ENCODE measurements around the gene DNAJC8.

Gene DNAJC8

DNA sequence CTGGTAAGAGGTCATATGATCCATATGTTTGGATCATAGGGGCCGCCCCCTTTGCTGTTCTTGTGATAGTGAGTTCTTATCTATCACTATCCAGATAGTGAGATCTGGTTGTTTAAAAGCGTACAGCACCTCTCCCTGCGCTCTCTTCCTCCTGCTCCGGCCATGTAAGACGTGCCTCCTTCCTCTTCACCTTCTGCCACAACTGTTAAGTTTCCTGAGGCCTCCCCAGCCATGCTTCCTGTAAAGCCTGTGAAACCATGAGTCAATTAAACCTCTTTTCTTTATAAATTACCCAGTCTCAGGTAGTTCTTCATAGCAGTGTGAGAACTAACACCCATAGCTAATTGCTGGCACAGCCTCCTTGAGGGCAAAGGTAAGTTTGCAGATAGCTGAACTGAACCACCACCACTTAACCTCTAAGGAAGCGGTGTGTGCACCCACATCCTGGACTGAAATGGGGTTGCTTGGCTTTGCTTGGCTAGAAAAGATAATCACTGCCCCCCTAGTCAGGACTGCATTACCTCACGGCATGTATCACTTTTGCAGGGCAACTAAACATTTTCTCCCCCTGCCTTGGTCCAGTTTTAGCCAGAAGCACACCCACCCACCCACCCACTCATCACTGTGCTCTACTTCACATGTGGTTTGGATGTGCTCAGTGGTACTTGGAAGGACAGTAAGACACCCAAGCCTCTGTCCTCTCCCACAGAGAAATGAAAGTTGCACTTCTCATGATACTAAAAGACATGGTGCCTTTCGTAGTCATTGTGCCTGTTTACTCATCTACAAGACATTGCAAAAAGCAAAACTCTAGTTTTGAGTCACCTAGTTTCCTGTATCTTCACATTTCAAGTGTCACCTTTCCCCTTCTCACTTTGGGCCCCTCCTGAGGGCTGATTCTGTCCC lies 33.2 kb downstream of the DNAJC8 start:
- DNase-seq: peak; percentile 80

- DNase-seq: peak; percentile 41
These were observed 35.0 kb downstream of the DNAJC8 start for GRCh38 chr1:28197682-28198415.

GRCh38 chr1:28196330-28196729 lies 36.5 kb downstream of the DNAJC8 start:
- DNase-seq: peak; percentile 20

GRCh38 chr1:28195780-28196179 lies 37.0 kb downstream of the DNAJC8 start:
- DNase-seq: peak; percentile 39

- DNase-seq: peak; percentile 49
These were observed 38.3 kb downstream of the DNAJC8 start for GRCh38 chr1:28194326-28195035.

GRCh38 chr1:28193701-28194161 lies 39.1 kb downstream of the DNAJC8 start:
- no peak for DNase-seq

DNA sequence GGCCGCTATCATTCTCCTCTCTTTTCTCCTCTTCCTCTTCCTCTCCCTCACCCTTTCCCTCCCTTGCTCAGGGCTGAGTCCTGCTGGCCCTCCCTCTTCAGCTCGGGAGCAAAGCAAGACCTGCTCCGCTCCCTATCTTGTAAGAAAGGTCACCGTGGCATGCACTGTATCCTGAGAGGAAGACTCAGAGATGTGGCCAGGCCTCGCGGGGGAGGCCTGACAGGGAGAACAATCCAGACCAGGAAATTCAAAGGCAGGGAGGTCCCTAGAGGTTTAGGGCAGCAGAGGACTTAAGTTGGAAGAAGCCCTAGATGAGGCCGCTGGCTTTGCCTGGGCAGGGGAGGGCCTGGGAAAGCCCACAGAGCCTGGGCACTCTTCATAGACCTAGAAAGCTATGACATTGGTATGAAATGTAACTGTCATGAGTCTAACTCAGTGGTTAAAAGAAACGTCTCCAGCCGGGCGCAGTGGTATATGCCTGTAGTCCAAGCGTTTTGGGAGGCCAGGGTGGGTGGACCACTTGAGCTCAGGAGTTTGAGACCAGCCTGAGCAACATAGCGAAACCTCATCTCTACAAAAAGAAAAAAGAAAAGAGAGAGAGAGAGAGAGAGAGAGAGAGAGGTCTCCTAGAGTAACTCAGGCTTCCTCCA lies 41.7 kb downstream of the DNAJC8 start:
- no peak for DNase-seq

DNA sequence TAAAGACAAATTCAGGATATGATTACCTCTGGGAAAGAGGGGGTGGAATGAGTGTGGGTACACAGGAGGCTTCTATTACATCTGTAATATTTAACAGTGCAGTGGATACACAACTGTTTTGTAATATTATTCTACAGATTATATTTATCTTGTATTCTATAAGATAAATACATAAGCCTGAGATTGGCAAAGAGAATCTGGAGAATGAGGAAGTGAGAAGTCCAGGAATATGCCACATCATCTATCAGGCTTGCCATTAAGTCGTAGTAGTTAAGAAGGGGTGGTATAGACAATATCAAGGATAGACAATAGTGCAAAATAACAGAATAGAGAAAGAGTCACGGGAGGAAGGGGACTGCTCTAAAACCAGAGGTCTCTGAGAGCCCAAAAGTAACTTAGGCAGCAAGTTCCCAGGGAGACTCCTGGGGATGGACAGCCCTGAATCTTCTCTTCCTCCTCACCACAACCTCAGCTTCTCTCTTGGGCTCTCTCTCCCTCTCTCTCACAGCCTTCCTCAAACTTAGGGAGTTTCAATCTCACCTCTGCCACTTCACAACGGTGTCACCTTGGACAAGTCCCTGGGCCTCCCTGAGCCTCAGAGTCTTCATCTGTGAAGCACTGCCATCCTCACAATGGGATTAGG lies 42.4 kb downstream of the DNAJC8 start:
- DNase-seq: no peak

DNA sequence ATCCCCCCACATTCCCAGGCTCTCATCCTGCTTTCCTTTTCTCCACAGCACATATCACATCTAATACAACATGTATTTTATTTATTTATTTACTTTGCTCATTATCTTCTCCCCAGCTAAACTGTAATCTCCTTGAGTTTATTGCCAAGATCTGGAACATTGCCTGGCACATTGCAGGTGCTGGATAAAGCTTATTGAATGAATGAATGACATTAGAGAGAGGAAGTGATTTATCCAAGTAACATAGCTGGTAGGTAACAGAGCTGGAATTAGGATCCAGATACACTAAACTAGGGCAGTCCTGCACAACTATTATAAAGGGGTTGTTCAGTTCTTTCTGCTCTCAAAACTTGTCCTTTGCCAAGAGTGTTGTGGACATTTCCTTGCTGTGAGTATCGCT lies 47.8 kb downstream of the DNAJC8 start:
- no peak for DNase-seq

DNA sequence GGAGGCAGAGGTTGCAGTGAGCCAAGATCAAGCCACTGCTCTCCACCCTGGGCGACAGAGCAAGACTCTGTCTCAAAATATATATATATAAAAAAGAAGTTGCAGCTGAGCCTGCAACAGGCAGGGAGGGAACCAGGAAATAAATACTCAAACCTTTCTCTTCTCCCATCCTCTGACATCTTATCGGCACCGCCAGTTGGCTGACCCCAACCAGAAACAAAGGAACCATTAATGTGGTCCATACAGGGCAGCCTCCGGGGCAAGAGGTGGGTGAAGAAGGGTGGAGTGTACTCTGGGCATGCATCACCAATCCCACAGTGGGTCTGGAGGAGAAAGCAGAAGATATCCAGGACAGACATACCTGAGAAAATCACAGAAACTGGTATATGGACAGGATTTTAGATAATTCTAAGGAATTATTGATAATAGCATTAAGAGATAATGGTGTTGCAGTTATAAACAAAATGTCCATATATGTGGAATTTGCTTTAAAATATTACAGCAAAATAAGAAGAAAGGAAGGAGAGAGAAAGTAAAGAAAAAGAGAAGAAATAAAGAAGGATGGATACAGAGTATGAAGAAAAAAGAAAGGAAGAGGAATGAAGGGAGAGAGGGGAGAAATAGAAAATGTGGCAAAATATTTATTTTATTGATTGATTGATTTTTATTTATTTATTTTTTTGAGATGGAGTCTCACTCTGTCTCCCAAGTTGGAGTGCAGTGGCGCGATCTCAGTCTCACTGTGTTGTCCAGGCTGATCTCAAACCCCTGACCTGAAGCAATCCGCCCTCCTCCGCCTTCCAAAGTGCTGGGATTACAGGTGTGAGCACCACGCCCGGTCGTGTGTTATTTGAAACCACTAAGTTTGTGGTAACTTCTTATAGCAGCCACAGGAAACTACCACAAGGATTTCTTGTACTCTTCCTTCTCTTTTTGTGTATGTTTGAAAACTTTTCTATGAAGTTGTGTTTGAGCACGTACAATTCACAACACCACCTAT lies 52.2 kb downstream of the DNAJC8 start:
- DNase-seq: no peak

DNA sequence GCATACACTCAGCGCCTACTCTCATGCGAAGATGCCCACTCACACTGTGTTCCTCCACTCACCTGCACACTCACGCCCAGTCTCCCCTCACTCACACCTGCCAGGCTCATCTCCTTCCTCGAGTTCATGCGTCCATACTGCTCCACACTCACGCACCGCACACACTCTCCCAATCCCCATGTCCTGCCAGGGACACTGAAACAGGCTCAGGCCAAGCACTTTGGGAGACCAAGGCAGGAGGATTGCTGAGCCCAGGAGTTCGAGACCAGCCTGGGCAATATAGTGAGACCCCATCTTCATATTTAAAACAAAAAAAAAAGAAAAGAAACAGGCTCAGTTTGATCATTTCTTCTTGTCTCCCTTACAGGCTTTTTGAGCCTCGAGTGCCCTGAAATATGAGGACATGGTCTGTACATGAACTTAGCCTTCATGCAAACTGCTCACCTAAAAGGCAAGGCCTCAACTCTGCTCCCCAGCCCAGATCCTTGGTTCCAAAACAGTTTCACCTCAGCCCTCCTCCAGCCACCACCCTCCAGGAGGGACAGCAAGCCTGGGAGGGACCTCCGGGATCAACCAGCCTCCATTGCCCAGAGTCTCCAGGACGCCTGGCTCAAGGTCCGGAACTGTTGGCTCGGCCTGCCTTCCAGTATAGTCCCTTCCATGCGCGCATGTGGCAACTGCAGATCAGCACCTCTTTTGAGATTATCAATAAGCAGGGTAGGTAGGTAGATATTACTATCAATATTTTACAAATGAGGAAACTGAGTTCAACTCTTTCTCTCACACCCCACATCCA lies 53.9 kb downstream of the DNAJC8 start:
- no peak for DNase-seq

DNA sequence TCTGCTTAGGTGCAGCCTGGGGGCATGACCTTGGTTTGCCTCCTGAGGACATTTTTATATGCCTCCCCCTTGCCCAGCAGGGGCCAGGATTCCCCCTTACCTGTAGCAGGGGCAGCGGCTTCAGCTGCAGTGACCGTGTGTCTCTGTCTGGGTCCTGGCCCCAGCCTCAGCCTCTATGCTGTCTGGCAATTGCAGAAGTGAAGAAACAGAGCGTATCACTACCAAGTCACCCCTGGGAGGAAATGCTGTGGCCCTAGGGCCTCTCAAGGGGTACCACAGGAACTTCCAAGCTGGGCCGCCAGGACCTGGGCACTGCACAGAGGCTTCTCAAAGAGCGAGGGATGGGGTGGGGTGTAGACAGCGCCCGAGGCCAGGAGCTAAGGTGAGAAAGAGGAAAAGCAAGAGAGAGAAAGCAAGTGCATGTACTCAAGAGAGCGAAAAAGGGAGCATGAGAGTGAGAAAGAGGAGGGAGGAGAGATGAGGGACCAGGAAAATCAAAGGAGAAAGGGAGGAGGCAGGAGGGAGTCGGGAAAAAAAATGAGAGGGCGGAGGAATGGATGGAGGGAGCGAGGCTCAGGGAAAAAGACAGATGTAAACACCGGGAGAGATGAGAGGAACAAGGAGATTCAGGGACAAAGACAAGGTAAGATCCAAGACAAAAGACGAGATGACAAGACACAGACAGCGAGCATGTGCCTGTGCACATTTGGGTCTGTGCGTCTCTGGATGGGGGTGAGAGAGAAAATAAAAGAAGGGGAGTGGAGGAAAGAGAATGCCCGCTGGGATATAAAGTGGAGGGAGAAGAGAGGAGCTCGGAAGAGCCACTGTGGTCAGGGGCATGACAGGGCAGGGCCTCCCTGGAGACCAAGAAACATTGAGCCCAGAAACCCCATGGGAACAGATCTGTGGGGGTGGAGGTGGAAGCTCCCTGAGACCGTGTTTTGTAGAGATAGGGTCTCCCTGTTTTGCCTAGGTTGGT lies 56.0 kb downstream of the DNAJC8 start, which contains the start of gene PTAFR:
Gene PTAFR, minus strand, starts transcription at position 199 of the 979 bp plus-strand sequence. CDS start 25,669 bp downstream, outside the sequence.
- no peak for DNase-seq

DNA sequence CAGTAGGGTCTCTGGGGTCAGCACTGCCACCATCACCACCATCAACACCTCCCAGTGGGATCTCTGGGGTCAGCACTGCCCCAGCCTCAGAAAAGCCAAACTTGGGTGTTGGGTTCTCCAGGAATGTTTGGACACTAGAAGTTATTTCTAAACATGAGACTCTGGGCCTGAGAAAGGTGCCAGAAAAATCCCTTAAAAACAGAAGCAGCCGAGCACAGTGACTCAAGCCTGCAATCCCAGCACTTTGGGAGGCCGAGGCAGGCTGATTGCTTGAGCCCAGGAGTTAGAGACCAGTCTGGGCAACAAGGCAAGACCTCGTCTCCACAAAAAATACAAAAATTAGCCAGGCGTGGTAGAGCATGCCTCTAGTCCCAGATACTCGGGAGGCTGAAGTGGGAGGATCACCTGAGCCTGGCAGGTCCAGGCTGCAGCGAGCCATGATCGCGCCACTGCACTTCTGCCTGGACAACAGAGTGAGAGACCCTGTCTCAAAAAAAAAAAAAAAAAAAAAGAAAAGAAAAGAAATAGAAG lies 56.8 kb downstream of the DNAJC8 start:
- DNase-seq: no peak

GRCh38 chr1:28173980-28174297 lies 58.9 kb downstream of the DNAJC8 start:
- DNase-seq: no peak

- no peak for DNase-seq
These were observed 59.5 kb downstream of the DNAJC8 start for GRCh38 chr1:28173151-28173979.

DNA sequence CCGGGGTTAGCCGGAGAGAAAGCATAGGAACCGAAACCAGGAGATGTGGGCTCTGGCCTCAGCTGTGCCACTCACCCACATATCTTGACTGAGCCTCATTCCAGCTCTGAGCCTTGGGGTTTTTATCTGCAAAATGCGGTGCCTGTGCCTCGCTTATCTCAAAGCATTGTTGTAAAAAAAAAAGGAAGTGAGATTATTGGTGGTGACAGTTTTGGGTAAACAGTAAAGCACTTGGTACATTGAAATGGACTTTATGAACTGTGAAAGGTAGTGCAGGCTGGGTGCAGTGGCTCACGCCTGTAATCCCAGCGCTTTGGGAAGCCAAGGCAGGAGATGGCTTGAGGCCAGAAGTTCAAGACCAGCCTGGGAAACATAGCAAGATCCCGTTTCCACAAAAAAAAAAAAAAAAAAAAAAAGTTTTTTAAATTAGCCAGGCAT lies 60.1 kb downstream of the DNAJC8 start:
- DNase-seq: peak; percentile 60

DNA sequence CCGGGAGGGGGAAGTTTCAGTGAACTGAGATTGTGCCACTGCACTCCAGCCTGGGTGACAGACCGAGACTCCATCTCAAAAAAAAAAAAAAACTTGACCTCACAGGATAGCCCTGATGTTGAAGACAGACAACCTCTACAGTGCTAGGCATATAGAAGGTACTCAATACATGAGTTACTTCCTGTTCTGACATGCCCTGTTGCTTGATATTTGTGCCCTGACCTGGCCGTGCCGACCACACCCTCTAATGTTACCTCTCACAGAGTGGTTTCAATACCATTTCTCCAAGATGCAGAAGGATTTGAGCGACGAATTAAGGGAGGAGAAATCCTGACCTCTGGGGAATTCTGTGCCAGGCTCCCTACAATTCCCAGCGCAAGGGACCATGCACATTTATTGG lies 61.6 kb downstream of the DNAJC8 start:
- DNase-seq: no peak
